ENCODE results near the gene SUMO3.

Gene SUMO3

DNA sequence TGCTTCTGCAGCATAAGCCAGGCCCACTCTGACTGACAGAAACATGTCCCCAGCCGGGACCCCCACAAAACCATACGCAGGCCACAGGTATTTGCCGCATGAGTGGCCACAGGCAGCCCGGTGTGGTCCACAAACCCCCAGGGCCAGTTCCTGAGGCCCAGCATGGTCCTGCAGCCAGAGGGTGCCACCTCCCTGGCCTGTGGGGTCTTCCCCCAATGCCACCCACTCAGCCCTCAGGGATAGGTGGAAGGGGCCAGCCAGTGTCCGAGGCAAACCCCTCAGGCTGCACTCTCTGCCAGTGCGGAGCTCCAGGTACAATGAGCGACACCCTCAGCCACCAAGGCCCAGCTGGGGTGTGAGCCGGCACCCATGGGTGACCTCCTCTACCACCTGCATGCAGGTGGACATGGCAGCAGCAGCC is 59.7 kb downstream of the SUMO3 start:
- no peak for DNase-seq

DNA sequence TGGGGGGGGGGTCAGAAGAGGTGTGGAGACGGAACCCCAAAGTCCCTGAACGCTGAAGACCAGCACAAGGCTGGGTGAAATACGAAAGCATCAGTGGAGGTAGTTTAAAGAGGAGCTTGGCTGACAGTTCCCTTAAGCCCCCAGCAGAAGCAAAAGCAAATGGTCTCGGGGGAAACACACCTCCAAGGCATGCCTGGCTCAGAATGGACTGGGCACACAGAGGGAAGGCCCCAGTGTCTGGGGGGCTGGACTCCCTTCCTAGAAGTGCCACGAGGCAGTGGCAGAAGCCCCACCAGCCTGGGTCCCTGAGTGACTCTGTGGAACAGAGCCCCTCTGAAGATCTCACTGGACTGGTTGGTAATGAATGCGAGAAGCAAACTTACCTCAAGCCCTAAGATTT is 60.1 kb downstream of the SUMO3 start:
- no peak for DNase-seq

DNA sequence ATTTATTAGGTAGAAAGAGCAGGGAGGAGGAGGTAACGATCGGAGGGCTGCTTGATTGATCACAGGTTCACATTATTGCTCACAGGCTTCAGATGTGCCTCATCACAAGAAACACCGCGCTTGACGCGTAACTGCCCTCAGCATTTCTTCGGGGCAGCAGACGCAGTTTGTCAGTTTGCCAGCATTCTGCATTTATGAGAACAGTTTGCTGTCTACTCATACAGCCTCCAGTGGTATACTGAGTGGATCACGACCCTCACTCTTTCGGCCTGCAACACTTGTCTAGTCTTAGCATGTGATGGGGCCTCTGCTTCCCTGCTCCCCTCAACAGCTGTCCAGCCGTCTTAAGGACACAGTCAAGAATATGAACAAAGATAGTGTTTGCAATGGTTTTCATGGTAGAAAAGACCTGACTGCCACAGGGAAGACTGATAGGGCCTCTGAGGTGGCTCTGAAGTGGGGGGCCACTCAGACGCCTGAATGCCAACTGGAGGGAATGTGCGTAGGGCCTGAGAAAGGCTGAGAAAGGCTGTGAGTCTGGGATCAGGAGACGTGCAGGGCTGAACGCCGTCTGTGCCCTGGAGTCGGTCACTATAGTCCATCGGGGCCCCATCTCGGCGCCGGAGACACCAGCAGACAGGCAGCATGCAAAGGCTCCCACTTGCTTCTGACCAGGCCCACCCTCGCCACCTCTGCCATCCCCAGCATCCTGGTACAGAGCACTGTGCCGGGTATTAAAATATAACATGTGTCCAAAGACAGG is 61.3 kb downstream of the SUMO3 start:
- DNase-seq, result no peak
